NCI-H460 (cell line): ENCODE results near the gene CKS1B. TPM values are rescaled to one million over a fixed set of nuclear protein-coding genes. Genes with fewer than 3 reads are reported as not detected.
"Not testable (repeated sequence)": the region's sequence is repeated elsewhere in the genome, so short reads cannot be mapped to it uniquely, and the experiment has no call there.

Experiments used
- DNase-seq: peaks from one replicate; pipeline ENCODE4 v3.0.0-alpha.2; 2016; ENCODE audit warnings: low read depth; ENCODE audit errors: extremely low read depth
- total RNA-seq: library from RNA; depleted of rRNA; stranded (reverse); fragments of >200 nt; shearing (Covaris generic); gene quantifications from 2 replicates; pipeline ENCODE4 v1.2.3, GENCODE V29; 2014

CKS1B gene
- total RNA-seq, 1 experiment from 2014 or later = 634 TPM

- no peak for DNase-seq
These were observed 12.2 kb upstream of the CKS1B start for GRCh38 chr1:154962156-154962749.

DNA sequence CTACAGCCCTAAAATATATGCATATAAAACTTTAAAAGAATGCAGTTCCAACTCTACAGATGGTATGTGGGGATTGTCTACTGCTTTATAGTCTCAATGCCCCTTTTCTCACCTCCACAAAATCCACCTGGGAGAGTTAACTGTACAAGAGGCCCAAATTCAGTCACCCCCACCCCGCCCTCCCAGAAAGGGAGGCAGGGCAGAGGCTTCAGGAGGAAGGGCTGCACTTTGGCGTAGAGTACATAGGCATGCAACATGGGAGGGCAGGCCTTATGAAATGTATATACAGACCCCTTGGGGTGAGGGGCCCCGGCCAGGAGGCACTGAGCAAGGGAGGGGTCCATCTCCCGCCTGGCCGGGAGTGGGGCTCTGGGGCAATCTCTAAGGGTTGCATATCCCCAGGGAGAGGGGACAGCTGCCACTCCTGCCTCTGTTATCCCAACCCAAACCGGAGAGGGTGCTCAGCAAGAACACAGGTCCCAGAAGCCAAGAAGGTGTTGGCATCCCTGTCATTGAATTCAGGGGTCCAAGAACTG, 11.6 kb upstream of the CKS1B start:
- DNase-seq = no peak

- DNase-seq = no peak
These were observed 10.8 kb upstream of the CKS1B start for GRCh38 chr1:154963643-154964042.

- no peak for DNase-seq
These were observed 10.1 kb upstream of the CKS1B start for GRCh38 chr1:154964359-154964758.

DNA sequence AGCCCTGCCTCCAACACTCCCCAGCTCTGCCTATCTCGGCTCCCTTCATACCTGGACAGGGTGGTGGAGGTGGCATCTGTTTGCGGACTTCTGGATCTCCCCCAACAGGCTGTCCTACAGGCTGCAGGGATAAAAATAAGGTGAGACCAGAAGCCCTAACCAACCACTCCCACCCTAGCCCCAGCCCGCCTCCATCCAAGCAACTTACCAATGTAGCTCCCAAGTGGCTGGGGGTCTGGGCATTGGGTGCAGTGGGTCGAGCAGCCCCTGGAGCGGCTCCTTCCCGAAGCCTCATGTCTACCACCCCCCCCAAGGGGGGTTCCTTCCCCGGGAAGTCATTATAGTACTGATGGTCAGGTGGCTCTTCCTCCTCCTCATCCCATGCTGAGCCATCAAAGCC, 8.4 kb upstream of the CKS1B start:
- no peak for DNase-seq

DNA sequence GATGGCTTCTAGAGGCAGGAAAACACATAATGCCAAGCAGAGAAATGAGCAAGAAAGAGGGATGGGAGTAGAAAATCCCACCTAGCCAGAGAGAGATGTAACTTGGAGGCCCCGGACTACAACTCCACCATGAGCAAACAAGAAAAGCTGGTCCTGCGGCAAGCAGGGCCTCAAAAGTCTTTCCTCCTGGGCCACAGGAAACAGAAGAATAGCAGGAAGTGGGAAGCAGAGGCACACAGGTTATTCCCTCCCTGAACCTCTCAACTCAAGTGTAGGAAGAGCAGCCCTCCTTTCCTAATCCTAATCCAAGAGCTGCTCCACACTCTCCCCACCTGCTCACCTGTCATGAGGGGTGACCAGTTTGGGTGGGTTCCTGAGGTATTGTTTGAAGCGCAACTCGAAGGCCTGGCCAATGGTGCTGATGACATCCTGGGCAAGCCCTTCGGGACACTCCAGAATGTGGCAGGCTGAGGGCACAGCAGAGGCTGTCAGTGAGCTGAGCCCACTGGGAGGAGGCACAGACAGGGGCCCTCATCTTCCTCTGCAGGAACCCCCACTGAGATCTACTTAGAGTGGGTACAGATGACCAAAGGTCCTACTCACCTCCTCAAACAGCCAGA, 7.0 kb upstream of the CKS1B start:
- no peak for DNase-seq

GRCh38 chr1:154968731-154969130, 5.8 kb upstream of the CKS1B start:
- no peak for DNase-seq

GRCh38 chr1:154969246-154969645, 5.2 kb upstream of the CKS1B start:
- DNase-seq = no peak

DNA sequence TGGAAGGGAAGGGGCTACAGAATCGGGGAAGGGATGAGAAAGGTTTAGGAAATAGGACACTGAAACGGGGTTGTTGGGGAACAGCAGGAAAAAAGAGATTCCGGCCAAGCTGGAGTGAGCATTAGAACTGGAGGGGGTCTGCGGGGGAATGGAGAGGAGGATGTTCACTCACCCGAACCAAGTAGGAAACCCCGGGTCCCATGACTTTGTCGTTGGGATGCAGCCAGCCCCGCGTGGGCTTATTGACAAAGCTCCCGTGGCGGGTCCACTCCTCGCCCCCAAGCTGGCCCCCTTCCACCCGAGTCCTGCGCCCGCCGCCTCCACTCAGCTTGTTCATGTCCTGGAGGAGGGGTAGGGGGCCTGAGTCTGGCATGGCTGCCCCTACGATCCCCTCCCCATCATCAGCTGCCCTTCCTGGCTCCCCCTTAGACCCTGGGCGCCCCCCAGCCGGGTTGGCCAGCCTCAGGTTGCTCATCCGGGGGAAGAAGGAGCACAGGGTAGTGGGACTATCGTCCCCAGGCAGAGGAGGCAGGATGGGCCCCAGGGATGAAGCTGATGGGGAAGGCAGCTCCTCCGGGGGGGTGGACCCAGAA, 4.5 kb upstream of the CKS1B start:
- no peak for DNase-seq

- peak; percentile 98 for DNase-seq
These were observed 3.7 kb upstream of the CKS1B start, which contains the start of gene SHC1 for GRCh38 chr1:154970631-154971340. SHC1 (minus strand) TSS chr1:154970747; CDS start chr1:154970526, 221 bp downstream.

DNA sequence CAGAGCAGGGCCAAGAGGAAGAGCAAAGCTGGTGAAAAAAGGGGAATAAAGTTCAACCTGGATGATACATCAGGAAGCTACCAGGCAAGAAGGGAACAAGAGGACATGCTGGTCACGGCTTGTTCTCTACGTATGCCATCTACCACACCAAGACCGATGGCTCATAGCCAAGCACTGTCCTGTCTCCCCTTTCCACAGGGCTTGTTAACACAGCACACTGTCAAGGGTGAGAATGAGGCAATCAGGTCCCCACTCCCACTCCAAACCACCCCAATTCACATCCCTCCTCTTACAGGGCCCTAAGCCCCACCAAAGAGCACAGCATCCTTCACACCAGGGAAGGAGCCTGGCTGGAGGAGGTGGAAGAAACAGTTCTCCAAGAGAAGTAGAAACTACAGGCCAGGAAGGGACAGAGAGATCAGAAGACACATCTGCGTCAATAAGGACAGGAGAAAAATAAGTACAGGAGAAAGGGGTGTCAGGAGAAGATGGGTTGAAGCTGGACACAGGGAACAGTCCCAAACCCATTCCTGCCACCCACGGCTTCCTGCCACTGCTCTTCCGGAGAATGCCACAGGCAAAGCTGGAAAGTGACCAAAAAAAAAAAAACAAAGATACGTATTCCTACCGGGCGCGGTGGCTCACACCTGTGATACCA, 3.0 kb upstream of the CKS1B start:
- DNase-seq = peak; percentile 73

- DNase-seq = no peak
These were observed 2.3 kb upstream of the CKS1B start for GRCh38 chr1:154972213-154972516.

DNA sequence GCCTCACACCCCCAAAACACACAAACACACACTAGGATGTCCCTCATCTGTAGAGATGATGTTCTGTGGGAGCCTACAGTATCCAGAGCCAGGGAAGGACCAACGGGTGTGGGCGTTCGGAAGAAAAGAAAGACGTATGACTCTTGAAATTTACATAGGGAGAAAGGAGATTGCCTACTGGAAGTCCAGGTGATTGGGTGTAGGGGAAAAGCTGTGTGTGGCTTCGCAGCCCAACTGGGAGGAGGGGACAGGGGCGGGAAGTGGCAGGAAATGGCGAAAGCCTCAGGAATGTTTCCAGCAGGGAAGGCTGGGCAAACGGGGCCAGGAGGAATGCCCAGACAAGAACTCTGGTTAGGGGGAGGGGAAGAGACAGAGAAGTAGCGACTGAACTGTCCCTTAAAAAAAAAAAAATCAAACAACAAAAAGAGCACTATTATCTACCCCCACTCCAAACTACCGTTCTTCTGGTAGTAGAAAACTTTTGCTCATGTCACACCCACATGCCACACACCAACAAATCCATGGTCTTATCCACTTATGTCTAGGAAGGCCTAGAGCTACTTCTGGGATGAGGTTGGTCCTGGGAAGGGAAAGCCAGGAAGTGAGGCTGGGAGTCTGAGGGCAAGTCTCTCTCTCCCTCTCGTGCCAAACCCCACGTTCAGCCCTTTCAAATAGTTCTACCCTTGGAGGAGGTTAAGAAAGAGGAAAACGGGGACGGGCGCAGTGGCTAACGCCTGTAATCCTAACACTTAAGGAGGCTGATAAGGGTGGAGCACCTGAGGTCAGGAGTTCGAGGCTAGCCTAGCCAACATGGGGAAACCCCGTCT, 1.8 kb upstream of the CKS1B start:
- DNase-seq = peak; percentile 99

DNA sequence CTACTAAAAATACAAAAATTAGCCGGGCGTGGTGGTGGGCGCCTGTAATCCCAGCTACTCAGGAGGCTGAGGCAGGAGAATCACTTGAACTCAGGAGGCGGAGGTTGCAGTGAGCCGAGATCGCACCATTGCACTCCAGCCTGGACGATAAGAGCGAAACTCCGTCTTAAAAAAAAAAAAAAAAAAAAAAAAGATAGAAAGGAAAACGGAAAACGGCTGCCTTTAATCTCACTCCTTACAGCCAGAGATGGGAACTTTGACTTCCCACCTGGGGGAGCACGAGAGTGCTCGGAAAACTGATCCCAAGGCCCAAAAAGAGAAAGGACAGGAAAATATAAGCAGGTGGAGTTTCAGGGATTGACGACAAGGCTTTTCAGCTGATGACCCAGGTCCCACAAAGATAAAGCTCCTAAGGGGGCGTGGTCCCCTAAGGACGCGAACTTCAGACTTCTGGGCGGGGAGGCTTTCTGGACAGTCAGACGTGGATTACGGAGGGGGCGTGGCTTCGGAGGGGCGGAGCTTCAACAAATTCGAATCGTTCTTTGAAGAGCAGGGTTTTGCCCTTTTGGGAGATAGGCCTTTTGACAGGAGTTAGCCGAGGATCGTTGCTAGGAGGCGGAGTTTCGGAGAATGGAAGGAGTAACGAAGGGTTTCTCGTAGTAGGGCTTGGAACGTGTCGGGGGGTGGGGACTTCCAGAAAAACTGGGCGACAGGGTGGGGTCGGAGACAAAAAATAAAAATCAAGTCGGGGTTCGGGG, 958 bp upstream of the CKS1B start:
- peak; percentile 100 for DNase-seq

DNA sequence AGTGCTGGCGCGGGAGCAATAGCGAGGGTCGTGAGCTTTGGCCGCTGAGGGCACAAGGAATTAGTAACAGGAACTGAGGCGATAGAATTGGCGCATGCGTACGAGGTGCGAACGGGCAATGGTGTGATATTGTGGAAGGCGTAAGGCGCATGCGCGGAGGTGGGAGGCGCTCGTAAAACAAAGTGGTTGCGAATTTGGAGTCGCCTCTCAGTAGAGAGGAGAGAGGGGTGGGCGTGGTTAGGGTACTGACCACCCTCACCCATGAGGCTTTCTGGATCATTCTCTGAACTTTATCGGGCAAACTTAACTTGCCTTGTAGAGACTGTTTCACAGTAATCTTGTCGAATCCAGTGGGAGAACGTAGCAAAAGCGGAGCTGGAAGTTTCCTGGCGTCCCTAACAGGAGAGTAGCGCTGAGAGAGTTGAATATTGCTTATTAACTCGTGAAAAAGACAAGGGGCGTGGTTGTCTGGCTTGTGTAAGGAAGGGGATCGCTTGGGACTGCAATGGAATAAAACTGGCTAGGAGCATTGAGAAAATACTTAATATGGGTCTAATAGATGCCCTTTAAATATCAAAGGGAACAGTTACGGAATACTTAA, 427 bp downstream of the CKS1B start:
- peak; percentile 99 for DNase-seq

GRCh38 chr1:154975409-154976059, 1.1 kb downstream of the CKS1B start:
- DNase-seq = peak; percentile 35

DNA sequence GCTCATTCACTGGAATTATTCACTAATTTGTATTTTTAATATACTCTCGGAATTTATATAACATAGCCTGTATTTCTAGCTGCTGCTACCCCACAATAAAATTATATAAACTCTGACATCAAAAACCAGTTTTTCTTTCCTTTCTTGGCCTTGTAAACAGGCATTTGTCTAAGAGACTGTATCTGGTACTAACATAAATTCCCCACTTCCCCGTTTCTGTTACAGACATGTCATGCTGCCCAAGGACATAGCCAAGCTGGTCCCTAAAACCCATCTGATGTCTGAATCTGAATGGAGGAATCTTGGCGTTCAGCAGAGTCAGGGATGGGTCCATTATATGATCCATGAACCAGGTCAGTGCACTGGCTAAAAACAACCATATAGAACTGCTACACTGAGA, 3.3 kb downstream of the CKS1B start:
- not testable (repeated sequence) for DNase-seq

DNA sequence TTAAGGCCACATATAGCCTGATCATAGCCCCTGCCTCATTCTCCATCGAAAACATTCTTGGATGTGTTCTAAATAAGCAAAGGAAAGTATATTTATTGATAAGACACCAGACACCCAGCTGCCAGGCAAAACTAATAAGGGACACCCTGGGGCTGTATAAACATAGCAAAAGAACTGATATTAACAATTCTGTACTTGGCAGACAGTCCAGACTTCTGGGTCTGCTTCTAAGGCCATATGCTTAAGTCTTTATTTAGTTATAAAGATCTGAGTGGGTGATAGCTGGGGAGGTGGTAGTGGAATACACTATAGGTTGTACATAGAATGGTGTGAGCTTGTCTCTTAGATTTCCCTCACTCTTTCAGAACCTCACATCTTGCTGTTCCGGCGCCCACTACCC, 3.9 kb downstream of the CKS1B start:
- DNase-seq = no peak
